GM23248 (cell line): ENCODE measurements around the gene GALNT10. TPM values are rescaled to one million over a fixed set of nuclear protein-coding genes. Genes with fewer than 3 reads are reported as not detected.
A peak's percentile ranks its signal among the peaks of the same experiment; 100 is the strongest.

Experiments used
- DNase-seq: peaks from one replicate; pipeline ENCODE4 v3.0.0-alpha.2; 2015
- H2AFZ ChIP-seq: fragments of 200-600 bp; sonication (generic); 2 replicates; pipeline ENCODE4 v1.6.1; 2016; ENCODE audit warnings: antibody characterized with exemption
- H3F3A ChIP-seq: fragments of 200-600 bp; sonication (generic); 2 replicates; pipeline ENCODE4 v1.6.1; 2016; ENCODE audit warnings: mild to moderate bottlenecking, antibody characterized with exemption, mixed run types; ENCODE audit not compliant: insufficient read depth
- H3K27ac ChIP-seq: fragments of 200-600 bp; sonication (generic); 2 replicates; pipeline ENCODE4 v1.5.1; 2016; ENCODE audit warnings: mild to moderate bottlenecking
- H3K27me3 ChIP-seq: fragments of 200-600 bp; sonication (generic); replicated peaks from 2 replicates; pipeline ENCODE4 v1.6.1; 2016; ENCODE audit warnings: mild to moderate bottlenecking; ENCODE audit not compliant: insufficient read depth
- H3K36me3 ChIP-seq: fragments of 200-600 bp; sonication (generic); 2 replicates; pipeline ENCODE4 v1.6.1; 2016; ENCODE audit warnings: low read depth, mild to moderate bottlenecking
- H3K4me1 ChIP-seq: fragments of 200-600 bp; sonication (generic); 2 replicates; pipeline ENCODE4 v1.6.1; 2016; ENCODE audit warnings: mild to moderate bottlenecking; ENCODE audit not compliant: insufficient read depth
- H3K4me2 ChIP-seq: fragments of 200-600 bp; sonication (generic); one replicate; pipeline ENCODE4 v1.6.1; 2016; ENCODE audit warnings: mild to moderate bottlenecking; ENCODE audit not compliant: unreplicated experiment
- H3K4me3 ChIP-seq: fragments of 200-600 bp; sonication (generic); 2 replicates; pipeline ENCODE4 v1.5.1; 2016; ENCODE audit warnings: mild to moderate bottlenecking
- H3K79me2 ChIP-seq: fragments of 200-600 bp; sonication (generic); 2 replicates; pipeline ENCODE4 v1.6.1; 2016; ENCODE audit warnings: mild to moderate bottlenecking; ENCODE audit not compliant: insufficient read depth
- H3K9ac ChIP-seq: fragments of 200-600 bp; sonication (generic); 2 replicates; pipeline ENCODE4 v1.6.1; 2016; ENCODE audit warnings: mild to moderate bottlenecking
- H3K9me2 ChIP-seq: fragments of 200-600 bp; sonication (generic); 2 replicates; pipeline ENCODE4 v1.6.1; 2016; ENCODE audit warnings: mixed run types, mild to moderate bottlenecking, moderate library complexity; ENCODE audit not compliant: insufficient read depth
- H3K9me3 ChIP-seq: fragments of 200-600 bp; sonication (generic); one replicate; pipeline ENCODE4 v1.6.1; 2017; ENCODE audit warnings: low read depth
- H4K20me1 ChIP-seq: fragments of 200-600 bp; sonication (generic); 2 replicates; pipeline ENCODE4 v1.6.0; 2016; ENCODE audit not compliant: insufficient read depth
- EZH2 ChIP-seq: fragments of 200-600 bp; sonication (generic); IDR thresholded peaks from 2 replicates; pipeline ENCODE4 v1.6.1; 2018; ENCODE audit warnings: antibody characterized with exemption, mild to moderate bottlenecking; ENCODE audit not compliant: insufficient read depth, poor library complexity, severe bottlenecking
- EZH2phosphoT487 ChIP-seq: fragments of 200-600 bp; sonication (generic); IDR thresholded peaks from 2 replicates; pipeline ENCODE4 v1.6.1; 2018; ENCODE audit warnings: antibody characterized with exemption, moderate library complexity, mild to moderate bottlenecking, low read depth; ENCODE audit not compliant: insufficient read depth
- WGBS, 2 experiments: methylation state at CpG; one replicate each; pipeline ENCODE4 v1.1.6; 2015 to 2017; ENCODE audit warnings: low lambda C conversion rate in 2 of 2, low coverage in 1 of 2; ENCODE audit errors: missing lambda C conversion rate in 2 of 2; 5-methylcytosine and 5-hydroxymethylcytosine counted together
- in situ Hi-C: fragments of 300-500 bp; cut with MboI; formaldehyde crosslinking; loops from 2 replicates; pipeline ENCODE4 v1.15.0; 2020
- polyA plus RNA-seq: library from polyadenylated mRNA; unstranded; fragments of >200 nt; fragmentation: Nextera tagmentation; extraction: Ambion mirVana; gene quantifications from 2 replicates; pipeline ENCODE4 v1.2.1, GENCODE V29; 2016
- total RNA-seq: library from RNA; depleted of rRNA; stranded (reverse); fragments of >200 nt; shearing (Covaris generic); gene quantifications from 2 replicates; pipeline ENCODE4 v1.2.3, GENCODE V29; 2014

Gene GALNT10
- total and polyA plus RNA-seq, 2 experiments from 2014 or later = 23.3 to 67.9 TPM

DNA sequence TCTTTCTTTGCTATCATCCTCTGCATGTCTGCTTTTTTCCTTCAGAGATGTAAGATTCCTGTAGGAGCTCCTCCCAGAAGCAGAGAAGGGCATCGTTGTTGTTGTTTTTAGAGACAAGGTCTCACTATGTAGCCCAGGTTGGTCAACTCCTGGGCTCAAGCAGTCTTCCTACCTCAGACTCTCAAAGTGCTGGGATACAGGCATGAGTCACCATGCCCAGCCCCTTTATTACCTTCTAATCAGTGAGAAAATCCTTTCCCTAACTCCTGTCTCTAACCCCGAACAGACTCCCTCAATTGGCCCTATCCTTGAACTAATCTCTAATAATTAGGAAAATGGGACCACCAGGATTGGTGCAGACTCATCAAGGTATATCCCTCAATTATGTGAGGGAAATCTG, 64.4 kb downstream of the GALNT10 start:
- no peak overlapping the region for H3K27ac ChIP-seq
- TF ChIP-seq EZH2 (no peak), EZH2phosphoT487 (no peak)
- peaks cover 3% of the 10 kb centered on the region; the same call in 1 of the 2 replicates for H3K4me1 ChIP-seq
- no peaks in the 10 kb centered on the region for H3K36me3 ChIP-seq
- no peaks in the 10 kb centered on the region; the same call in 1 of the 2 replicates for H3F3A ChIP-seq
- H3K4me2 ChIP-seq = no peak overlapping the region
- H3K9ac ChIP-seq = no peak overlapping the region
- H3K9me3 ChIP-seq = no peaks in the 10 kb centered on the region
- H3K9me2 ChIP-seq = no peaks in the 10 kb centered on the region
- no peak overlapping the region for H2AFZ ChIP-seq
- no peaks in the 10 kb centered on the region for H4K20me1 ChIP-seq
- 94 to 96% methylated on average over 2 of the region's 2 CpGs for WGBS, 2 experiments
- H3K4me3 ChIP-seq = no peak overlapping the region
- DNase-seq = no peak
- peaks cover 97% of the 10 kb centered on the region for H3K79me2 ChIP-seq
- no peaks in the 10 kb centered on the region for H3K27me3 ChIP-seq
- in situ Hi-C loops = no loop called here

DNA sequence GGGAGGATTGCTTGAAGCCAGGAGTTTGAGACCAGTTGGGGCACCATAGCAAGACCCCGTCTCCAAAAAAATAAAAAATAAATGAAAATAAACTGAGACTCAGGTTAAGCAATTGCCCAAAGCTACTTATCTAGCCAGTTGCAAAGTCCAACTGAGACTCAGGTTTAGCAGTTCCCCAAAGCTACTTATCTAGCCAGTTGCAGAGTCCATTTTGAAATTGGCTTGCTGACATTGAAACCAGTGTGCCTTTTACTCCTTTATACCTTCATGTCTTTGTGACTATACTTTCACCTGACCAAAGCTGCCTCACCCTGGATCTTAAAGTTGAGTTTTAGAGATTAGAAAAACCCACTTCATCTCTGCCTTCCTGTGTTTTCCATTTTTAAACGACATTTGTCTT, 66.5 kb downstream of the GALNT10 start:
- 79% methylated on average over 2 of the region's 2 CpGs for WGBS, 2 experiments

DNA sequence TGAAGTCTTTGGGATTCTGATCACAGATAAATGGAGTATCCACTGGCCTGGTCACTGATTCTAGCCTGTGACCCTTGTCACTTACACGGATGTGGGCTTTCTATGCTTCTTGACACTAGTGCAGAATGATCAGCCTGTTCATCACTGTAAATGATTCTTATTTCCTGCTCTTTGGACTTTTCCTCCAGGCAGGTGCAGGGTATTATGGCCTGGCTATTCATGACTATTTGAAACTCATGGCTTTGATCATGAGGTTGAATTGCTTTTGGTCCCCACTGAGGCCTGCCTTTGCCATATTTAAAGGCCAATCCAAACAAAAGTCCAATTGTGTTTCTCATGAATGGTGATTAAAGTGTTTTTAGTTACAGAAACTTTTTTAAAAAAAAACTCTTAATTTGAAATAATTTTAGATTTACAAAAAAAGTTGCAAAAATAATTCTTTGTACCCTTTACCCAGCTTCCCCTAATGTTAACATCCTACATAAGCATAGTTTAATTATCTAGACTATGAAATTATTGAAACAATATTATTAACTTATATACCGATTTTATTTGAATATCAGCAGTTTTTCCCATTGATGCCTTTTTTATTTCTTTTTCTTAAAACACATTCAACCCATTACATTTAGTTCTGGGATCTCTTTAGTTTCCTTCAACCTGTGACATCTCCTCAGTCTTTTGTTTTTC, 68.1 kb downstream of the GALNT10 start:
- Histone ChIP-seq H3K27me3 (no peaks in the 10 kb centered on the region), H3K9me2 (no peaks in the 10 kb centered on the region), H3K36me3 (0 out of 2 replicates have a peak, but pooled peaks cover 10% of the 10 kb centered on the region), H3K4me2 (no peak overlapping the region), H3K27ac (no peak overlapping the region), H3K4me1 (peaks cover 13% of the 10 kb centered on the region; the same call in 1 of the 2 replicates), H3F3A (peaks cover 11% of the 10 kb centered on the region), H3K79me2 (peaks cover 98% of the 10 kb centered on the region), H3K9ac (no peak overlapping the region), H3K4me3 (no peak overlapping the region), H4K20me1 (no peaks in the 10 kb centered on the region), H2AFZ (no peak overlapping the region), H3K9me3 (no peaks in the 10 kb centered on the region)
- in situ Hi-C loops = no loop called here
- no peak for TF ChIP-seq EZH2
- no peak for TF ChIP-seq EZH2phosphoT487
- 97 to 100% methylated on average over 2 of the region's 2 CpGs for WGBS, 2 experiments
- no peak for DNase-seq

More for the DNA sequence above, 66.5 kb downstream of the GALNT10 start:
- Histone ChIP-seq H3F3A (peaks cover 11% of the 10 kb centered on the region), H3K9me3 (no peaks in the 10 kb centered on the region), H2AFZ (no peak overlapping the region), H3K9ac (no peak overlapping the region), H3K27me3 (no peaks in the 10 kb centered on the region), H3K79me2 (peaks cover 97% of the 10 kb centered on the region), H3K9me2 (no peaks in the 10 kb centered on the region), H3K36me3 (no peaks in the 10 kb centered on the region), H4K20me1 (no peaks in the 10 kb centered on the region), H3K4me1 (peaks cover 13% of the 10 kb centered on the region; the same call in 1 of the 2 replicates), H3K27ac (no peak overlapping the region), H3K4me2 (no peak overlapping the region), H3K4me3 (no peak overlapping the region)
- in situ Hi-C loops = no loop called here
- no peak for DNase-seq
- TF ChIP-seq EZH2phosphoT487 = no peak
- TF ChIP-seq EZH2 = no peak

DNA sequence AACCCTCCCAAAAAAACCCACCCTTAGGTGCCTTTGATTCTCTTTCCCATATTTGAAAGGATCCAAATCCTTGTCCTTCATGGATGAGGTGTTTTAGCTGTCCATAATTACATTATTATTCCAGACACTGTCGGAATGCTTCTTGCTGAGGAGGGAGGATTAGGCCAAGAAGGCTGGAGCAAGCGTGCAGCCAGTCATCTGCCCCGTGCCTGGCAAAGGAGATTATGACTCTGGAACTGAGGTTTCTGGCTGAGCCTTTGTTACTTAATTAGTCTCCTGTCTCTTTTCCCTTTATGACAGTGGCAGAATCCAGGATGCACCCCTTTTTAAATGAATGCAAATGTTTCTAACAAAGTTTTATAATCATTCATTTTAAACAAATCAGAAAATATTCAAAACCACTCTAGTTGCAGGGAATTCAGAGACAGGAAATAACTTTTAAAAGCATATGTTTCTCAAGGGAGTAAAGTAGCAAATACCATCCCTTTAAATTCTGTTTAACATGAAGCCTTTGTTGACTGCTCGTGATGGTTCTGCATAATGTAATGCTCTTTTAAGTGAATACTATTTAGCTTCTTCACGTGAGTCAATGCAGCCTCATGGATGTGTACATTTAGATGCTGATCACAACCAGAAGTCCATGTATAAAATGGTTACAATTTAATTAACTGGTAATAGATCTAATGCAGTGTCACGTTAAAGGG, 69.8 kb downstream of the GALNT10 start:
- Histone ChIP-seq H3K4me1 (peaks cover 13% of the 10 kb centered on the region; the same call in 1 of the 2 replicates), H3K4me3 (no peak overlapping the region), H3F3A (peaks cover 11% of the 10 kb centered on the region), H3K9me3 (no peaks in the 10 kb centered on the region), H4K20me1 (no peaks in the 10 kb centered on the region), H3K27me3 (no peaks in the 10 kb centered on the region), H3K4me2 (no peak overlapping the region), H3K9me2 (no peaks in the 10 kb centered on the region), H3K36me3 (0 out of 2 replicates have a peak, but pooled peaks cover 10% of the 10 kb centered on the region), H3K9ac (no peak overlapping the region), H3K79me2 (peaks cover 92% of the 10 kb centered on the region), H2AFZ (no peak overlapping the region), H3K27ac (no peak overlapping the region)
- TF ChIP-seq EZH2phosphoT487 = no peak
- TF ChIP-seq EZH2 = no peak
- peak; percentile 75 for DNase-seq
- in situ Hi-C loops = no loop called here
- WGBS, 2 experiments = 44 to 50% methylated on average over 6 of the region's 6 CpGs
